Progenitor cell of endocrine pancreas (in vitro differentiated cells): Measurements from ENCODE around the gene CLC. TPM values are rescaled to one million over a fixed set of nuclear protein-coding genes. Genes with fewer than 3 reads are reported as not detected.
"Not testable (repeated sequence)": the region's sequence is repeated elsewhere in the genome, so short reads cannot be mapped to it uniquely, and the experiment has no call there.

Source experiments
- DNase-seq: peaks from one replicate; pipeline ENCODE4 v3.0.0; 2021; ENCODE audit warnings: low spot score; ENCODE audit not compliant: unreplicated experiment
- H3K27ac Mint-ChIP-seq: 2 replicates; pipeline ENCODE4 v1.8.0; 2021; ENCODE audit warnings: mild to moderate bottlenecking, moderate library complexity, mixed read lengths
- H3K27me3 Mint-ChIP-seq: 2 replicates; pipeline ENCODE4 v1.8.0; 2021; ENCODE audit warnings: mixed read lengths
- H3K36me3 Mint-ChIP-seq: 2 replicates; pipeline ENCODE4 v1.8.0; 2022; ENCODE audit warnings: mixed read lengths; ENCODE audit not compliant: insufficient read depth
- H3K4me1 Mint-ChIP-seq: 2 replicates; pipeline ENCODE4 v1.8.0; 2021; ENCODE audit warnings: low read depth, mixed read lengths
- H3K4me3 Mint-ChIP-seq: 2 replicates; pipeline ENCODE4 v1.8.0; 2021; ENCODE audit warnings: low read depth, mild to moderate bottlenecking, moderate library complexity, mixed read lengths
- H3K9me3 Mint-ChIP-seq: 2 replicates; pipeline ENCODE4 v1.8.0; 2021; ENCODE audit warnings: low read depth, mixed read lengths
- CTCF ChIP-seq: fragments of 200-600 bp; sonication (generic); IDR thresholded peaks from one replicate; pipeline ENCODE4 v1.5.0; 2021; ENCODE audit warnings: antibody characterized with exemption, mild to moderate bottlenecking; ENCODE audit not compliant: unreplicated experiment
- total RNA-seq: library from RNA; stranded (reverse); gene quantifications from 2 replicates; pipeline ENCODE4 v1.2.1, GENCODE V29; 2021

CLC gene
- total RNA-seq, 1 donor from 2014 or later: not detected

GRCh38 chr19:39725995-39726394, 11.8 kb downstream of the CLC start:
- Mint-ChIP-seq H3K9me3 (no peaks in the 10 kb centered on the region), H3K27ac (no peak overlapping the region), H3K4me3 (no peak overlapping the region), H3K27me3 (peaks cover 67% of the 10 kb centered on the region), H3K36me3 (no peaks in the 10 kb centered on the region), H3K4me1 (no peaks in the 10 kb centered on the region)
- DNase-seq: no peak
- TF ChIP-seq CTCF: no peak

- not testable (repeated sequence) for H3K9me3 Mint-ChIP-seq, DNase-seq, H3K27ac Mint-ChIP-seq, H3K4me1 Mint-ChIP-seq, H3K36me3 Mint-ChIP-seq, H3K4me3 Mint-ChIP-seq
- H3K27me3 Mint-ChIP-seq: peaks cover 40% of the 10 kb centered on the region
Measured at GRCh38 chr19:39720144-39720543, 17.7 kb downstream of the CLC start.

GRCh38 chr19:39710333-39710890, 27.4 kb downstream of the CLC start:
- Mint-ChIP-seq H3K27me3 (peaks cover 16% of the 10 kb centered on the region), H3K9me3 (peaks cover 7% of the 10 kb centered on the region), H3K27ac (no peak overlapping the region), H3K36me3 (no peaks in the 10 kb centered on the region), H3K4me1 (no peaks in the 10 kb centered on the region), H3K4me3 (no peak overlapping the region)
- no peak for DNase-seq
- TF ChIP-seq CTCF: no peak

GRCh38 chr19:39709026-39709872, 28.6 kb downstream of the CLC start:
- Mint-ChIP-seq H3K9me3 (peaks cover 7% of the 10 kb centered on the region), H3K36me3 (no peaks in the 10 kb centered on the region), H3K27me3 (peaks cover 19% of the 10 kb centered on the region), H3K4me3 (no peak overlapping the region), H3K27ac (no peak overlapping the region), H3K4me1 (peaks cover 1% of the 10 kb centered on the region)
- no peak for DNase-seq
- no peak for TF ChIP-seq CTCF

- Mint-ChIP-seq H3K27me3 (peaks cover 19% of the 10 kb centered on the region), H3K36me3 (no peaks in the 10 kb centered on the region), H3K27ac (no peak overlapping the region), H3K4me3 (no peak overlapping the region), H3K9me3 (peaks cover 6% of the 10 kb centered on the region), H3K4me1 (peaks cover 4% of the 10 kb centered on the region)
- TF ChIP-seq CTCF: no peak
- DNase-seq: no peak
Measured at GRCh38 chr19:39708594-39708993, 29.2 kb downstream of the CLC start.
